ENCODE measurements around the gene ZBTB40. TPM values are rescaled to one million over a fixed set of nuclear protein-coding genes. Genes with fewer than 3 reads are reported as not detected.

The ZBTB40 gene
- total and polyA plus RNA-seq, 2 experiments from 2014 or later = 7.3 to 18.1 TPM

DNA sequence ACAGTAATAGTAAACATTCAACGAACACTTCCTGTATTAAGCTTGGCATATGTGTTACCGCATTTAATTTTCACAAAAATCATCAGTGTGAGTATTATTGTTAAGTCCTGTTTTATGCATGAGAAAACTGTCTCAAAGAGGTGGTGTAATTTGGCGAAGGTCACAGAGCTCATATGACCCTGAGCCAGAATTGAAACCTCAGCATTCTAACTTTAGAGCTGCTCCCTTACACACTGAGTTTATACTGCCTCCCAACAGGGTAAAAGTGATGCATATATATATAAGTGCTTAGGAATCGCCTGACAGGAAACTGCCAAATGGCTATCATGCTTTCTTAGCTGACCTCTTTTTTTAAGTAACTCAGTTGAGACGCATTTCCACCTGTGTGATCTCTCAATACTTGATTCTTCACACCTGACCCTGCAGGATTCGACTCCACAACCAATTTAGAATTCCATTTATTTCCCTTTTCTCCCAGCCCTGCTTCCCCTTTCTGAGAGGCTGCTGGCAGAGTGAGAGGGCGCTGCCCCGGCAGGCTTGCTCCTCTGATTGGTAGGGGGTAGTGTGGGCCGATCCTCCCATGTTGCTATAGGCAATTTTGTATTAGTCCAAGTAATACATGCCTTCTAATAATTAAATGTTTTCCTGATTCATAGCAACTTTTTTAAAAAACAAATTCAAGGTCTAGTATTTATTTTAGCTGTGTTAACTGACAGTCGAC lies 40.5 kb downstream of the ZBTB40 start:
- no peak for DNase-seq (ENCODE audit: low spot score)
- no peak overlapping the region for H3K27ac ChIP-seq
- no peaks in the 10 kb centered on the region for H3K36me3 ChIP-seq (replicated peaks; ENCODE audit: insufficient read depth, low read depth)
- no peak overlapping the region for H2AFZ ChIP-seq
- H3K27me3 ChIP-seq = no peaks in the 10 kb centered on the region
- peaks cover 5% of the 10 kb centered on the region for H3K4me1 ChIP-seq (ENCODE audit: insufficient read depth)
- H4K20me1 ChIP-seq (ENCODE audit: insufficient read depth, poor library complexity, severe bottlenecking) = peaks cover 14% of the 10 kb centered on the region
- H3K4me3 ChIP-seq = no peak overlapping the region
- H3K9me3 ChIP-seq (ENCODE audit: low read depth) = no peaks in the 10 kb centered on the region
- no peak overlapping the region for H3K4me2 ChIP-seq
- TF ChIP-seq, protein P1, sequence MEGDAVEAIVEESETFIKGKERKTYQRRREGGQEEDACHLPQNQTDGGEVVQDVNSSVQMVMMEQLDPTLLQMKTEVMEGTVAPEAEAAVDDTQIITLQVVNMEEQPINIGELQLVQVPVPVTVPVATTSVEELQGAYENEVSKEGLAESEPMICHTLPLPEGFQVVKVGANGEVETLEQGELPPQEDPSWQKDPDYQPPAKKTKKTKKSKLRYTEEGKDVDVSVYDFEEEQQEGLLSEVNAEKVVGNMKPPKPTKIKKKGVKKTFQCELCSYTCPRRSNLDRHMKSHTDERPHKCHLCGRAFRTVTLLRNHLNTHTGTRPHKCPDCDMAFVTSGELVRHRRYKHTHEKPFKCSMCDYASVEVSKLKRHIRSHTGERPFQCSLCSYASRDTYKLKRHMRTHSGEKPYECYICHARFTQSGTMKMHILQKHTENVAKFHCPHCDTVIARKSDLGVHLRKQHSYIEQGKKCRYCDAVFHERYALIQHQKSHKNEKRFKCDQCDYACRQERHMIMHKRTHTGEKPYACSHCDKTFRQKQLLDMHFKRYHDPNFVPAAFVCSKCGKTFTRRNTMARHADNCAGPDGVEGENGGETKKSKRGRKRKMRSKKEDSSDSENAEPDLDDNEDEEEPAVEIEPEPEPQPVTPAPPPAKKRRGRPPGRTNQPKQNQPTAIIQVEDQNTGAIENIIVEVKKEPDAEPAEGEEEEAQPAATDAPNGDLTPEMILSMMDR (IDR thresholded peaks at IDR 0.05; ENCODE audit: poor library complexity) = no peak
- TF ChIP-seq EZH2phosphoT487 (IDR thresholded peaks at IDR 0.05; ENCODE audit: low read depth, severe bottlenecking, unreplicated experiment) = no peak
- TF ChIP-seq EZH2 (IDR thresholded peaks at IDR 0.05; ENCODE audit: borderline replicate concordance) = no peak
- peaks cover 31% of the 10 kb centered on the region for H3K79me2 ChIP-seq
- no peaks in the 10 kb centered on the region for H3K9me2 ChIP-seq (replicated peaks; ENCODE audit: insufficient read depth)
- 94% methylated on average over 10 of the region's 10 CpGs for WGBS (ENCODE audit: low lambda C conversion rate, missing lambda C conversion rate)

DNA sequence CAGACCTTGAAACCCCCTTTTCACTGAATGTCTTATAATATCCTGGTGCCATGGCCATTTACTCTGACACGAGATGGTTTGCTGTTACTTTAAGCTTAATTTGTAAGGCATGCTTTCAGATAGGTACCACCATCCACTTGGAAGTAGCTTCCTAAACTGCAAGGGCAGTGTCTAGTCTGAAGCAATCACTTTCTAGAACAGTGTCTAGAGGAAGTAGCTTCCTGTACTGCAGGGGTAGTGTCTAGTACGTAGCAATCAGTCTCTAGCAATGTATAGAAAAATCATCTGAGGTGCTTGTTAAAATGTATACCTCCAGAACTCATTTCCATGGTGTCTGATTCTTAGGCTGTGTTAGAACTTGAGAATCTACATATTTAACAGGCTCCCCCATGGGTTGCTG lies 42.5 kb downstream of the ZBTB40 start:
- no peak overlapping the region for H3K27ac ChIP-seq
- H3K9me2 ChIP-seq (replicated peaks; ENCODE audit: insufficient read depth) = no peaks in the 10 kb centered on the region
- peaks cover 23% of the 10 kb centered on the region for H3K79me2 ChIP-seq
- H3K36me3 ChIP-seq (replicated peaks; ENCODE audit: insufficient read depth, low read depth) = no peaks in the 10 kb centered on the region
- no peak overlapping the region for H3K4me3 ChIP-seq
- no peaks in the 10 kb centered on the region for H3K27me3 ChIP-seq
- TF ChIP-seq, protein P1 (IDR thresholded peaks at IDR 0.05; ENCODE audit: poor library complexity) = no peak
- TF ChIP-seq EZH2phosphoT487 (IDR thresholded peaks at IDR 0.05; ENCODE audit: low read depth, severe bottlenecking, unreplicated experiment) (no peak), EZH2 (IDR thresholded peaks at IDR 0.05; ENCODE audit: borderline replicate concordance) (no peak)
- H3K4me2 ChIP-seq = no peak overlapping the region
- 90% methylated on average over 2 of the region's 2 CpGs for WGBS (ENCODE audit: low lambda C conversion rate, missing lambda C conversion rate)
- H3K9me3 ChIP-seq (ENCODE audit: low read depth) = no peaks in the 10 kb centered on the region
- no peak overlapping the region for H2AFZ ChIP-seq
- H3K4me1 ChIP-seq (ENCODE audit: insufficient read depth) = peaks cover 5% of the 10 kb centered on the region
- peaks cover 10% of the 10 kb centered on the region for H4K20me1 ChIP-seq (ENCODE audit: insufficient read depth, poor library complexity, severe bottlenecking)
- DNase-seq (ENCODE audit: low spot score) = no peak

DNA sequence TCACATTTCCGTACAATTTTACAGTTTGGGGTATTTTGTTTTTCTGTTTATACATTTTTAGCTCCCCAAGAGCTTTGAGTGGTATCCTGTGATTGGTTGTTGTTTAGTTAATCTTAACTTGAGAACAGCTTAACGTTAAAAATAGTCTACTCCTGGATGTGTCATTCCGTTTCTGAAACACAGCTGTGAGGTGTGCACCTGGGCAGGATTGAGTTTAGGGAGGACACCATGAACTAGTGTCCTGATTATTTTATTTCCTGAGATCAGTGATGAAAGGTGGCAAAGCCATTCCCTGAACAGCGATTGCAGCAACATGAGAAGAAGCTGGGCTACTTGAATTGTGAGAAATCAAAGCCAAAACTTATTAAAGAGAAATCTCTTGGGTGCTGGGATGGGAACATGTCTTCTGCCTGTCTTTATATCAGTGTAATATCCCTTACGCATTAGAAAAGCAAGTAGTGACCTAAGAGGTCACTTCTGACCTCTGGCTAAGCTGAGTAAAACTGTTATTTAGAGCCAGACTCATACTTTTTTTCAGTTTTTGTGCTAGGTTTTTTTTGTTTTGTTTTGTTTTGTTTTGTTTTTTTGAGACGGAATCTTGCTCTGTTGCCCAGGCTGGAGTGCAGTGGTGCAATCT lies 43.4 kb downstream of the ZBTB40 start:
- H3K9me2 ChIP-seq (replicated peaks; ENCODE audit: insufficient read depth) = no peaks in the 10 kb centered on the region
- H4K20me1 ChIP-seq (ENCODE audit: insufficient read depth, poor library complexity, severe bottlenecking) = peaks cover 10% of the 10 kb centered on the region
- peaks cover 20% of the 10 kb centered on the region for H3K79me2 ChIP-seq
- H3K4me3 ChIP-seq = no peak overlapping the region
- no peak overlapping the region for H3K27ac ChIP-seq
- no peaks in the 10 kb centered on the region for H3K27me3 ChIP-seq
- 93% methylated on average over 6 of the region's 6 CpGs for WGBS (ENCODE audit: low lambda C conversion rate, missing lambda C conversion rate)
- TF ChIP-seq EZH2phosphoT487 (IDR thresholded peaks at IDR 0.05; ENCODE audit: low read depth, severe bottlenecking, unreplicated experiment) (no peak), EZH2 (IDR thresholded peaks at IDR 0.05; ENCODE audit: borderline replicate concordance) (no peak)
- TF ChIP-seq, protein P1 (IDR thresholded peaks at IDR 0.05; ENCODE audit: poor library complexity) = no peak
- H3K4me2 ChIP-seq = no peak overlapping the region
- no peak for DNase-seq (ENCODE audit: low spot score)
- peaks cover 11% of the 10 kb centered on the region for H3K4me1 ChIP-seq (ENCODE audit: insufficient read depth)
- H2AFZ ChIP-seq = no peak overlapping the region
- H3K9me3 ChIP-seq (ENCODE audit: low read depth) = no peaks in the 10 kb centered on the region
- no peaks in the 10 kb centered on the region for H3K36me3 ChIP-seq (replicated peaks; ENCODE audit: insufficient read depth, low read depth)

All from hepatocyte (in vitro differentiated cells).